Inflammatory macrophage (primary cell): ENCODE data around the gene RIN1.
A peak's percentile ranks its signal among the peaks of the same experiment; 100 is the strongest.
"Not testable (repeated sequence)": the region's sequence is repeated elsewhere in the genome, so short reads cannot be mapped to it uniquely, and the experiment has no call there.

ENCODE experiments used
- DNase-seq, 2 donors: peaks; one replicate each; pipeline ENCODE4 v3.0.0-alpha.2; 2020 to 2022

The RIN1 gene

DNA sequence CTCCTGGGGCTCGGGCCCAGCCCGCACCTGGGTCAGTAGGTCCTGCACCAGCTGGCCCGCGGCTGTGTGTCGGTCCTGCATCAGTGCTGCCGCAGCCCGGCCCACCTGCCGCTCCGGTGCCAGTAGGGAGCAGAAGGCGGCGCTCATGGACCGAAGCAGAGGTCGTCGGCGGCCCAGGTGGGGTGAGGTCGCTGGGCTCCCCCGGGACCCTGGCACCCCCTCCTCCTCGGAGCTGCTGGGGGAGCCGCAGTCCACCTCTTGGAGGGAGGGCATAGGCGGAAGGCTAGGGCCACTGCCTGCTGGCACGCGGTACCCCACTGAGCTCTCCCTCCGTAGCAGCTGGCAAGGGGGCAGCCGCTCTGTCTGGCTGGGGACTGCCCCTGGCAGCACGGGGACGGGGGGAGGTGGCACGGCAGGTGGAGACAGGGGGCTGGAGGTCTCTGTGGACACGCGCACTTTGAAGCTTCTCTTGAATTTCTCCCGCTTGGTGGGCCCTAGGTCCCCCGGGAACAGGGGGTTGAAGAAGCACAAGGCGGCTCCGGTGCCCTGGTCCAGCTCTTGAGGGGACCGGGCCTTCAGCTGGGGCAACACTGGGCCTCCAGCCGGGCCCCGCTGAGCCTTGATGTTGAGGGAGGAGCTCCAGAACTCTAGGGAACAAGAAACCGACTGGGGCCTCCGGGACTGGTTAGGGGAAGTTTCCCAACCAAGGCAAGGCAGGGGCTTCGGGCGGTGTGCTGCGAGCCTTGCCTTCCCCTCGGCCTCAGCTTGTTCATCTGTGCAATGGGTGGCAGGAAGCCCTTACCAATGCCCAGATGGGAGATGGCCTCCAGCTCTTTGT lies 1.4 kb downstream of the RIN1 start:
- DNase-seq = peak; percentile 62

DNA sequence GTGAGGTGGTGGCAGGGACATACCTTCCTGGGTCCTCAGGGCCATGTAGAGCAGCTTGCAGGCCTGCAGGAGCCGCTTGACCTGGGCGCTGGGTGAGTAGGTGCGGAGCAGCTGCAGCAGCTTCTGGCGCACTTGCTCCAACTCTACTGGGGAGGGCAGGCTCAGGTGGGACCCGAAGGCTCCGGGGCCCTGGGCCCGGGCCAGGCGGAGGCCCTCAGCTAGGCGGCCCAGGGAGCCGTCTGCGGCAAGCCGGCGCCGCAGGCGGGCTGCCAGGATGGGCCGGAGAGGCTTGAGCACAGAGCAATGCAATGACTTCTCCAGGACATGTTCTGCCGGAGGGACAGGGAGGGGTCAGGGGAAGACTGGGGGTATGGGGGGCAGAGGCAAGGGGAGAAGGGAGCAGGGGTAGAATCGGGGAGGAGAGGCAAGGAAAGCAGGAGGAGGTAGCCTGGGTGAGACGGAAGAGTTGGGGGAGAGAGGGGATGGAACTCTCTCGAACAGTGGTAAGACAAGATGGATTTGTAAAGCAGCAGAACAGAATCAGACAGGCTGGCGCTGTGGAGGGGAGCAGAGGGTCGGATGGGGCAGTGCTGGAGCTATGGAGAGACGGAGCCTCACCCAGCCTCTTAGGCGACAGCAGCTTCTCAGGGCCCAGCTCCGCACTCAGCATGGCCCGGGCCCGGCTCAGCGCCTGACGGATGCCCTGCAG lies 2.2 kb downstream of the RIN1 start:
- DNase-seq = no peak

DNA sequence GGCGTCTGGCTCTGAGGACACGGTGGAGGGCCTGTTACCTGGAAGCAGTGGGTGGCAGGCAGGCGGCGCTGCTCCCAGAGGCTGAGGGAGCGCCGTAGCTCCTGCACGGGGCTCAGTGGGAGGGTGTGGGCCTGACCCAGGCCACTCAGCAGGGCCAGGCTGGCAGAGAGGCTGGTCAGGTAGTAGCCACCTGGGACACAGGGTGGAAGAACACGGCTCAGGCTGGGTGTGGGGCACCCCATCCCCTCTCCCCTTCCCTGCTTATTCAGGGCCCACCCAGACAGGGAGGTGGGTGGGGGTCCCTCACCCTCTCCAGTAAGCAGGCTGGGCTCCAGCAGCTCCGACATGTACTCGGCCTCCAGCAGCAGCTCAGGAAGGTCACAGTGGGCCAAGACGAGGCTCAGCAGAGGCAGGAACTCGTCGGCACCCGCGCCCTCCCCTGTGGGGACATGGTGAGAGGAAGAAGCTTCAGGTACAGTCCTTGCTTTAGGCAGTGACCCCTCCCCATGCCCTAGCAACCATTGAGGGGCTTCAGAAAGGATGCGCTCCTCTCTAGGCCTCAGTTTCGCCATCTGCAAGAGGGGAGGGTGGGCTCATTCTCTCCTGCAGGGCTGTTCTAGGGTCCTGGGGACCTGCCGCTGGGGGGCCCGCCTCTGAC lies 2.9 kb downstream of the RIN1 start:
- no peak for DNase-seq

DNA sequence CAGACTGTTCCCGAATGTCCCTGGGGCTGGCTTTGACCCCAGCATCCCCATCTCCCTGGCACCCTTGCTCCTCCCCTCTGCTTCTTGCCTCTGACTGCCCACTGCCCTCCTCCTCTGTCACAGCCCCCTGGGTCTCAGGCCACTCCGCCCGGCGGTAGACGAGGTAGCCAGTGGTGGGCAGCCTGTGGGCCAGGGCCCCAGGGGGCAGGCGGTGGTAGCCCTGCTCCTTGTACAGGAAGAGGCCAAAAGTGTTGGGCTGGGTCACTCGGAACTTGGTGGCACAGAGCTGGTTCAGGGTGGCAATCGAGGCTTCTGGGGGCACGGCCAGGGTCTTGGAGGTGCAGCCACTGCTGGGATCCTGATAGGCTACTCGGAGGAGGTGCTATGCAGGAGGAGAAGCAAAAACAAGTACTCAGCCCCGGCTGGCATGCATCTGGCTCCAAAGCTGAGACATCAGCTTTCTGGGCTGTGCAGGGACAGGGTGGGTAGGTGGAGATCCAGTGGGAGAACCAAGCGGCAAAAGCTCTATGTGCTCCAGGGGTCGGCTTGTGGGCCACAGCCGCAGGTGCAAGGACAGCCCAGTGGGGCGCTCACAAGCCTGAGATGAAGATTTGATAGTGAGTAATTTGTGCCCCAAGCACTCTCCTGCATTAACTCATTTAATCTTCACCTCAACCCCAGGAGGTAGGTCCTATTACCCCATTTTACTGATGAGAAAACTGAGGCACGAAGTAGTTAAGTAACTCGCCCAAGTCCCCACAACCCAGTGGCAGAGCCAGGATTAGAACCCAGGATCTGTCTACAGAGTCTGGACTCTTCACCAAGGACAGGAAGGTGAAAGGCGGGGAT lies 3.6 kb downstream of the RIN1 start:
- no peak for DNase-seq

DNA sequence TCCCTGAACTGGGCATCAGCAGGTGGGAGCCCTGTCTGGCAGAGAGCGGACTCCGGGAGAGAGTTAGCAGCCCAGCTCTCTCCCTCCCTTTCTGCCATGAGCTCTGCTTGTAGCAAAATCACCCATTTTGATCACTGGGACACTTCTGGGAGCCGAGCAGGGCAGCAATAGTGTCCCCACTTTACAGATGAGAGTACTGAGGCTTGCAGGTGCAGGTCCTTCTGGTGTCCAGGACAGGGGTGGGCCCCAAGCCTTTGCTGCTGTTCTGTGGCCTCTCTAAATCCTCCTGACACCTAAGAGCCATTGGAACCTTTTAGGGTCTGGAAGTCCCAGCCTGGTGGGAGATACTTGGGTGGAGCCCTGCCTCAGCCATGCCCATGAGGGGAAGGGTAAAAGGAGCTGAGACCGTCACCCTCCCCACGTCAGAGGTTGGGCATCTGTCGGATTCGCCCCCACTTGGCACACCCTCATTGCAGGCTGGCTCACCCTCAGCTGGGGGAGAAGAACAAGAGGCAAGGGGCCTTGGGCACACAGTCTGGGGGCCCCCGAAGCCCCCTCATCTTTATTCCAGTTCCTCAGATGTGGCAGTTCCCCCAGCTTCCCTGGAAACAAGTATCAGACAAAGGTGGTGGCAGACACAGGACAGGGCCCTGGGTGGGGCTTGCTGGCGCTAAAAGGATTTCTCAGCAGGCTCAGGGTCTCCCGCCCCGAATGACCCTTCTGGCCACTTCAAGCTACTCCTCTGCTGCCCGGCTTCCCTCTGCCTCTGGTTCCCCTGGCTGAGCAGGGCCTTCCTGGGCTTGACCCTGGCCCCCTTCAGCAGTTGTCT lies 4.5 kb downstream of the RIN1 start:
- DNase-seq = no peak

DNA sequence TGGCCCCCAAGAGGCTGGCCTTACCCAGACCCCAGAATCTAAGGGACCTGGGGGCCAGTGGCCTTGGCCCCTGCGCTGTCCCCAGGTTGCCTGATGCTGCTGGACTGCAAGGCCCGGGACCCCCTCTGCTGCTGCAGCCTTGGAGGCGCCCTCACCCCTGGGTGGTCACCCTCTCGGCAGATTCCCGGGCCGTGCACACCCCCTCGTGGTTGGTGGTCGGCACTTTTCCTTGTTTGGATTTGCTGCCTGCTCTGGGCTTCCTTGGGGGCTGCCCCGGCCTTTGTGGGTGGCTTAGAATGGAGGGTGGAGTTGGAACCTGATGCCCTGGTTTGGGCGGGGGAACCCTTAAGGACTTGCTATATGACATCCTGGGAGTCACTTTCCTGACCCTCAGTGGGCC lies 5.3 kb downstream of the RIN1 start:
- DNase-seq = no peak

DNA sequence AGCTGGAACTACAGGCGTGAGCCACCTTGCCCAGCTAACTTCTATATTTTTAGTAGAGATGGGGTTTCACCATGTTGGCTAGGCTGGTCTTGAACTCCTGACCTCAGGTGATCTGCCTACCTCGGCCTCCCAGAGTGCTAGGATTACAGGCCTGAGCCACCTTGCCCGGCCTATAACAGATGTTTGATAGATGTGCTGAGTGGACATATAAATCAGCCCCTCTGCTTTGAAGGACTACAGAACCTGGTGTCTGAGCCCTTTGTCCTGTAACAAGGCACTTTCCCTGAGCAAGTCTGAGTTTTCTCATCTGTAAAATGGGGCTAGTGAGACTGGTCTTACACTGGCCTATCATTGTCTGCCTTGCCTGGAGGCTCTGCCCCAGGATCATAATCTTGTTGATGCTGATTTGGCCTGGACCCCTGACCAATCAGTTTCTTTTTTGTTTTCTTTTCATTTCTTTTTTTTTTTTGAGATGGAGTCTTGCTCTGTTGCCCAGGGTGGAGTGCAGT lies 7.0 kb downstream of the RIN1 start:
- no peak for DNase-seq

DNA sequence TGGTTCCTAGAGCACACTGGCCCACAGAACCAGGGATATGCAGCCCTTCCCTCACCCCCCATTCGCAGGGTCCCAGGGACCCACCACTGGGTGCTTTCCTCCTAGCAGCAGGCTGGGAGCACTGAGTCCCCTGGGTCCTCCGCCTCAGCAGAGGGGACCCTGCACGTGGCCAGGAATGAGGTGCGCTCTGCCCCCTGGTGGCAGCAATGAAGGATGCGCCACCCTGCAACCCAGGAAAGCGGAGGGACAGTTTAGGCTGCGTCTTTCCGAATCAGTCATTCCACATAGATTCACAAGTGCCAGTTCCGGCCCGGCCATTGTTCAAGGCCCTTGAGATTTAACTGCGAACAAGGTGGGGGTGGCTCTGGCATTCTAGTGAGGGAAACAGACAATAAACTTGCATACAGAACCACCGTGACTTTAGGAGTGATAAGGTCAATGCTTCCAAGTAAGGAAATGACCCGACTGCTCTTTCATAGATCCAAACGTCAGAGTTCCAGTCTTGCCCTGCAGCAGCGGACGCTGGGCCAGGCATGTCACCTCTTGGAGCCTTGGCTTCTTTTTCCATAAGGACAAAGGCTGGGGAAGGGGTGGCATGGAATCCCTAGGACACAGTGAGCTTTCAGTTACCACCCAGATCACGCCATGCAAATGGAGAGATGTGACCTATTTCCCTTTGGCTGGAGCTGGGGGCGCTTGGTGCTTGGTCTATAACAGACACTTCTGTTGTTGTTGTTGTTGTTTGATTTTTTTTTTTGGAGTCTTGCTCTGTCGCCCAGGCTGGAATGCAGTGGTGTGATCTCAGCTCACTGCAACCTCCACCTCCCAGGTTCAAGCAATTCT lies 7.7 kb downstream of the RIN1 start:
- DNase-seq = peak; percentile 73 to 76

DNA sequence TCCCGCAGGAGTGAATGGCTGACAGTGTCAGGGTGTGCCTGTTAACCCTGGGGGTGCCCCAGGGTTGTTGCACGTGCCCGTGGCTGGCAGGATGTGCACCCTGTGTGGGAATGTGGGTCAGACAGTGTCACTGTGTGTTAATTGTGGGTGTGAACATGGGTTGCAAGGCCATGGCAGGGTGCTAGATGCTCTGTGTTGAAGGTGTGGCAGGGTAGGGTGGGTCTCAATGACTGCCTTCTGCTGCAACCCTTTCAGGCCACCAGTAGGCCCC lies 8.3 kb downstream of the RIN1 start:
- DNase-seq = no peak

DNA sequence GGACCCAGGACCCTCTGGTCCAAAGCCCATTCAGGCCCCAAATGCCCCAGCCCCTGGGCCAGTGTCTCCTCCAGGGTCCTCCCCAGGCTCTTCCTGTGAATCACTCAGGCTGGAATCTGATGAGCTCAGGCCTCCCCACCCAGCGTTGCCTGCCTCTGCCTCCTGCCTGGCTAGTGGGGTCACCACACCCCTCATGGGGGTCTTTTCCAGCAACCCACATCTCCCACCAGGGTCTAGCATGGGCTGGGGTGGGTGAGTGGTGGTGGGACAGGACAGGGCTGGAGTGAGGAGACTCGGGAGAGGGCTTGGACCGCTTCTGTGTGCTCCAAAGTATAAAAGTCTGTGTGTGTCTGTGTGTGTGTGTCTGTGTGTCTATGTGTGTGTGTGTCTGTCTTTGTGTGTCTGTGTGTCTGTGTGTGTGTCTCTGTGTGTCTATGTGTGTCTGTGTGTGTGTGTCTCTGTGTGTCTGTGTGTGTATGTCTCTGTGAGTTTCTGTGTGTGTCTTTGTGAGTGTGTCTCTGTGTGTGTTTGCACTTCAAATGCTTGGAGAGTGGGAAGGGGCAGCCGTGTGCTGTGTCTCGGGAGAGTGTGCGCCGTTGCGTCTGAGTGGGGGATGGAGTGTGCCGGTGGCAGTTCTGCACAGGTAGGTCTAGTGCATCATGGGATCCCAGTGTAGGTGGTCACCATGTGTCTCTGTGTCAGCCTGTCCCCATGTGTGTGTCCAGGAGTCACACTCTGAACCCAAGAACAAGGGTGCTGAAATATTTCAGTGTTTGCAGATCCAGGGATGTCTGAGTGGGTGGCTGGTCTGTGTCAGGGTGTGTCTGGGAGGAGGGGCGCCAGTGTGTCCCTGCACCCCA lies 8.8 kb downstream of the RIN1 start:
- DNase-seq = no peak

DNA sequence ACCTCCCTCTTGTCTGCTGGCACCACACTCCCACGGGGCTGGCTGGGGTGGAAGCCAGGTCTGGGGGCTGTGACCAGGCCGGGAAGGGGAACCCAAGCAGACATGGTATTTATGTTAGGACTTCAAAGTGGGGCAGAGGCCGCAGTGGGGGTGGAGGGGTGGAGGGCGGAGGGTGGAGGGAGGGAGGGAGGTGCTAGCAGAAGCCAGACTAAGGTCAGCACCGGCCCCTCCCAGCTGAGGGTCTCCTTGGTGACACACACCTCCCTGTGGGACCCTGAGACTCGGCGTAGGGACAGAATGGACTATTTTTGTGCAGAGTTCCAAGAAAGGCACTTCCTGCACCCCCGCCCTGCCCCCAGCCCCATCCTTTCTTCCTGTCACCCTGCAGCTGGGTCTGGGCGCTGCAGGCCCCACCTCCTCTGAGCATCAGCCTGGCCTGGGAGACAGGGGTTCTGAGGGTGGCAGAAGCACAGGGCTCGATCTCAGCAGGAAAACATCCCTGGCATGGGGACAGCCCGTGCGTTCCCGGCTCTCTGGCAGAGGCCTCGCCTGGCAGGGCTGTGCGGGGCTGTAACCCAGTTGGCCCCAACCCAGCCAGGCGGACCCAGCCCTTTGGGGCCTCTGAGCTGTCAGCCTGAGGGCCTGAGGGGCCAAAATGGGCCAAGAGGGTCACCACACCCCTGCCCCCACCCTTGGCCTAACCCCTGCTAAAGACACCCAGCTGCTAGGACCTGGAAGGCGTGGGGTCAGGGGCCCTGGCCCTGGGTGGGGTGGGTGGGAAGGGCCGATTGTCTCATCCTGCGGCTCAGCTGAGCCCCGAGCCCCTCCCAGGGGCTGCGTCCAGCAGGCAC lies 9.7 kb downstream of the RIN1 start:
- no peak for DNase-seq

DNA sequence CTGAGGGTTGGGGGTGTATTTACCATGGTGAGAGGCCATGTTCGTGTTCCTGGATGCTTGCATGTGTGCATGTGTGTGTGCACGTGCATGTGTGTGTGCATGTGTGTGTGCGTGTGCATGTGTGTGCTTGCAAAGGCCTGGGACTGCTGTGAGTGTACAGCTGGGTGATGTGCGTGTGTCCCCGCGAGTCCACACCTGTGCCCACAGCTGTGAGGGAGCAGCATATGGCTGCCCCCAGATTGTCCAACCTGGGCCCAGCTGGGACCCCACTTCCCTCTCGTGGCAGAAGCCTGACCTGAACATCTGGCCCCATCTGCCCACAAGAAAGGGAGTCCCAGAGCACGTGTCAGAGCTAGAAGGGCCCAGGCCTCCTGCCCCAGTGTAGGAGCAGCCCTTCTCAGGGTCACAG lies 11.0 kb downstream of the RIN1 start:
- no peak for DNase-seq

DNA sequence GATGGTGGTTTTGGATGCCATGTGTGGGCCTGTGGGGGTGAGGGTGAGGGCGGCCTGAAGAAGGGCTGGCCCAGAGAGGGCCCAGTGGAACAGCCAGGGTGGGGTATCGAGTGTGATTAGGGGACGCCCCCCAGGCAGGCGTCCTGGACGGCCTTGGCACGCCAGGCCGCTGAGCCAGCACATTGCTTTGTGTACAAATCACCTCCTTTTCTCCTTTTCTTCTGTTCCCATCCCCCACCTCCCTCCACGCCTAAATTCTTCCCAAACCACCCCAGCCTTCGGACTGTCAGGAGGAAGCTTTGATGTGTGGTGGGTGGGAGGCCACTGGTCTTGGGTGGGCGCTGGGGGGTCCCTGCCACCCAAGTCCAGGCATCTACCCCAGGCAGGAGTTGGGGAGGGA lies 11.6 kb downstream of the RIN1 start:
- DNase-seq = no peak

DNA sequence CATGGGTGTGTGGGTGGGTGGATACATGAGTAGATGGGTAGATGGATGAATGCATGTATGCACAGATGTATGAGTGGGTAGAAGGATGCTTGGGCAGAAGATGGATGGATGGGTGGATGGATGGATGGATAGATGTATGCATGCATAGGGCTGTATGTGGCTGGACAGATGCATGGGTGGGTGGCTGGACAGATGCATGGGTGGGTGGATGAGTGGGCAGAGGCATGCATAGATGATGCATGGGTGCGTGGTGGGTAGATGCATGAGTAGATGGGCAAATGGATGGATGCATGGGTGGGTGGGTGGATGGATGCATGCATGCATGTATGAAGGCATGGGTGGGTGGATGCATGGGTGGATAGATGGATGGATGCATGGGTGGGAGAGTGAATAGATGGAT lies 12.6 kb downstream of the RIN1 start:
- no peak for DNase-seq

DNA sequence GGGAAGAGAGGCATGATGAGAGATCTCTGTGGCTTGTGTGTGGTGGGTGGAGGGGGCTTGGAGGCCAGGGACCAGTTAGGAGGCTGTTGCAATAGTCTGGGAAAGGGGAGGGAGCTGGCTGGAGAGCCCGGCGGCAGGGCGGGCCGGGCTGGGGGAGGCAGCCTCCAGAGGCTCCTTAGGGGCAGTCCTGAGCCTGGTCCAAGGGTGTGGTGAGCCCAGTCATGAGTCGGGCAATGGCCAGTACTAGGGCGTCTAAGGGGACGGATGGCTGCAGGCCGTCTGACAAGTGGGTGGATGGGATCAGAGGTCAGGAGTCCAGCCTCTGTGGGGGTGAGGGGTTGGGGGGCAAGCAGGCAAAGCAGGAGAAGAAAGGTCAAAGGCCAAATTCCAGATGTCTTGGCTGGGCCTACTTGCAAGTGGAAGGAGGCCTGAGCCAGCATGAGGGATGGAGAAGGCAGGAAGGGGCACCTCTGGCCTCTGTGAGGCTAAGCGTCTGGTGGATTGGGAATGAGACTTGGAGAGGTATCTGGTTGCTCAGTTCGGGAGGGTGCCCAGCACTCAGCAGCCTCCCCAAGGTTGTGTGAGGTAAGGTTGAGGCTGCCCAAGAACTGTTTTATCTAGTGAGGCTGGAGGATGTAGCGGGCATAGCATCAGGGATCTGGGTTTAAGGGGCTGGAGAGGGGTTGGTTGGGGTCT lies 13.4 kb downstream of the RIN1 start:
- DNase-seq = no peak

DNA sequence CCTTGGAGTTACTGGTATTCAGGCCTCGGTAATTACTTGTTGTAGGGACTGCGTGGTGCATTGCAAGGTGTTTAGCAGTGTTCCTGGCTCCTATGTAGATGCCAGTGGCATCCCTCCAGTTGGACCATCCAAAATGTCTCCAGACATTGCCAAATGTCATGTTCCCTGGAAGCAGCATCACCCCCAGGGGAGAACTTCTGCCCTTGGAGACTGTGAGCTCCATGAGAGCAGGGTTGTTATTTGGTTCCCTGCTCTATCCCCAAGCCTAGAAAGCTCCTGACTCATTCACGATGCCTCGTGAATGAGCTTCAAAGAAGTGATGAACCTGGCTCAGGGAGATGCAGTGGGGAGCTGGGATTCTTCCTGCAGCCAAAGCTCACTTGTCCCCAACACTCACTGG lies 14.6 kb downstream of the RIN1 start:
- DNase-seq = no peak

DNA sequence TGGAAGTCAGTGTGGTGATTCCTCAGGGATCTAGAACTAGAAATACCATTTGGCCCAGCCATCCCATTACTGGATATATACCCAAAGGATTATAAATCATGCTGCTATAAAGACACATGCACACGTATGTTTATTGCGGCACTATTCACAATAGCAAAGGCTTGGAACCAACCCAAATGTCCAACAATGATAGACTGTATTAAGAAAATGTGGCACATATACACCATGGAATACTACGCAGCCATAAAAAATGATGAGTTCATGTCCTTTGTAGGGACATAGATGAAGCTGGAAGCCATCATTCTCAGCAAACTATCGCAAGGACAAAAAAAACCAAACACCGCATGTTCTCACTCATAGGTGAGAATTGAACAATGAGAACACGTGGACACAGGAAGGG lies 15.5 kb downstream of the RIN1 start:
- DNase-seq = not testable (repeated sequence)

DNA sequence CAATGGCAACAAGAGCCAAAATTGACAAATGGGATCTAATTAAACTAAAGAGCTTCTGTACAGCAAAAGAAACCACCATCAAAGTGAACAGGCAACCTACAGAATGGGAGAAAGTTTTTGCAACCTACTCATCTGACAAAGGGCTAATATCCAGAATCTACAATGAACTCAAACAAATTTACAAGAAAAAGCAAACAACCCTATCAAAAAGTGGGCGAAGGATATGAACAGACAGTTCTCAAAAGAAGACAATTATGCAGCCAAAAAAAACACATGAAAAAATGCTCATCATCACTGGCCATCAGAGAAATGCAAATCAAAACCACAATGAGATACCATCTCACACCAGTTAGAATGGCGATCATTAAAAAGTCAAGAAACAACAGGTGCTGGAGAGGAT lies 15.9 kb downstream of the RIN1 start:
- not testable (repeated sequence) for DNase-seq
